K562 (cell line): ENCODE results near the gene DNAJB4. TPM values are rescaled to one million over a fixed set of nuclear protein-coding genes. Genes with fewer than 3 reads are reported as not detected.
A peak's percentile ranks its signal among the peaks of the same experiment; 100 is the strongest.

Experiments
- ATAC-seq: fragments of 200-7000 bp; cut with Tn5 transposase; 3 replicates; pipeline ENCODE4 v1.9.1; 2020; ENCODE audit warnings: moderate library complexity
- BruUV-seq: library from RNA; stranded (reverse); fragments of 400-500 nt; replicated peaks from 2 replicates; lab custom pipeline; 2021; lab: Mats Ljungman, UMichigan
- CTCF ChIA-PET: fragments of 300-600 bp; formaldehyde crosslinking; extraction: SDS; loops from one replicate; lab custom pipeline; 2021; ENCODE audit warnings: low intra/inter-chr PET ratio; lab: Yijun Ruan, JAX
- POLR2A ChIA-PET: fragments of 300-600, 350-650 bp; sonication (Branson Sonifier 250); formaldehyde crosslinking; extraction: SDS; loops from one replicate; lab custom pipeline; 2021; ENCODE audit warnings: antibody characterized with exemption, inconsistent platforms; lab: Yijun Ruan, JAX
- DNase-seq, 4 experiments: peaks; one replicate each; pipeline versions ENCODE4 v3.0.0 to v3.0.0-alpha.2; 2011 to 2018; ENCODE audit warnings: low spot score in 3 of 4, mixed read lengths in 3 of 4; ENCODE audit errors: extremely low read depth in 1 of 4
- FAIRE-seq: peaks from 2 replicates; lab custom pipeline; 2011; peaks lifted over from hg19 to GRCh38; lab: Jason Lieb, UNC
- H2AFZ ChIP-seq: 2 replicates; pipeline ENCODE4 v1.6.0; 2011; ENCODE audit warnings: low read depth, low read length, control low read depth, inconsistent platforms
- H3K27ac ChIP-seq: fragments of 200-600 bp; 3 replicates; pipeline ENCODE4 v1.8.0; 2011; ENCODE audit warnings: low read depth, mild to moderate bottlenecking, control low read depth, inconsistent platforms, low read length, moderate library complexity, mixed read lengths; ENCODE audit errors: extremely low read depth
- H3K27me3 ChIP-seq, 2 experiments: fragments of 300-600 bp in 1 of 2; 2 replicates in 1 of 2; 3 replicates in 1 of 2; pipeline versions ENCODE4 v1.6.0 to v1.8.0; 2011; ENCODE audit warnings: inconsistent platforms in 2 of 2, low read length in 2 of 2, mild to moderate bottlenecking in 1 of 2, mixed read lengths in 1 of 2, moderate library complexity in 1 of 2; ENCODE audit not compliant: control insufficient read depth in 2 of 2, insufficient read depth in 2 of 2
- H3K36me3 ChIP-seq: fragments of 300-600 bp; 3 replicates; pipeline ENCODE4 v1.8.0; 2011; ENCODE audit warnings: mild to moderate bottlenecking, low read length, inconsistent platforms; ENCODE audit not compliant: control insufficient read depth, insufficient read depth
- H3K4me1 ChIP-seq, 2 experiments: fragments of 200-600 bp in 1 of 2; replicated peaks in 1 of 2; 2 replicates in 1 of 2; 3 replicates in 1 of 2; pipeline versions ENCODE4 v1.5.1 to v1.8.0; 2011; ENCODE audit warnings: inconsistent platforms in 2 of 2, low read length in 2 of 2, mild to moderate bottlenecking in 1 of 2, mixed read lengths in 1 of 2, moderate library complexity in 1 of 2; ENCODE audit not compliant: control insufficient read depth in 2 of 2, insufficient read depth in 2 of 2
- H3K4me2 ChIP-seq: 2 replicates; pipeline ENCODE4 v1.6.1; 2011; ENCODE audit warnings: low read length, control low read depth, inconsistent platforms, mixed read lengths; ENCODE audit not compliant: insufficient read depth
- H3K4me3 ChIP-seq: fragments of 200-600 bp; sonication (generic), shearing (Covaris generic); 2 replicates; pipeline ENCODE4 v1.5.1; 2016; ENCODE audit warnings: control low read depth, inconsistent platforms
- H3K79me2 ChIP-seq: fragments of 200-600 bp; 3 replicates; pipeline ENCODE4 v1.8.0; 2011; ENCODE audit warnings: low read length, inconsistent platforms; ENCODE audit not compliant: control insufficient read depth, insufficient read depth
- H3K9ac ChIP-seq, 2 experiments: 2 replicates each; pipeline versions ENCODE4 v1.6.0 to v1.6.1; 2011; ENCODE audit warnings: low read depth in 2 of 2, low read length in 2 of 2, control low read depth in 1 of 2, inconsistent platforms in 1 of 2, mild to moderate bottlenecking in 1 of 2, mixed read lengths in 1 of 2; ENCODE audit not compliant: insufficient read depth in 1 of 2
- H3K9me1 ChIP-seq: one replicate; pipeline ENCODE4 v1.6.0; 2011; ENCODE audit warnings: inconsistent platforms, mild to moderate bottlenecking, low read length, moderate library complexity; ENCODE audit not compliant: control insufficient read depth, insufficient read depth
- H3K9me3 ChIP-seq: replicated peaks from 2 replicates; pipeline ENCODE4 v1.5.1; 2011; ENCODE audit warnings: low read depth, low read length, inconsistent platforms; ENCODE audit not compliant: control insufficient read depth, insufficient read depth
- H4K20me1 ChIP-seq: replicated peaks from 2 replicates; pipeline ENCODE4 v1.6.1; 2011; ENCODE audit warnings: low read length, inconsistent platforms, mixed read lengths; ENCODE audit not compliant: control insufficient read depth, insufficient read depth
- ARNT ChIP-seq, 2 experiments: fragments of 450-650 bp; IDR thresholded peaks; 2 replicates each; pipeline ENCODE4 v1.6.1; 2016; ENCODE audit warnings: mild to moderate bottlenecking in 1 of 2
- BRD9 ChIP-seq: fragments of 450-650 bp; IDR thresholded peaks from 2 replicates; pipeline ENCODE4 v1.6.1; 2018; ENCODE audit warnings: low read depth; ENCODE audit not compliant: partially characterized antibody
- ELF1 ChIP-seq: fragments of 200-800 bp; sonication (Bioruptor generic); IDR thresholded peaks from 2 replicates; pipeline ENCODE4 v1.6.1; 2016; ENCODE audit warnings: missing genetic modification characterization, missing compliant biosample characterization
- KLF13 ChIP-seq: fragments of 450-650 bp; IDR thresholded peaks from 2 replicates; pipeline ENCODE4 v1.6.1; 2016; ENCODE audit warnings: missing genetic modification characterization, low read depth, mild to moderate bottlenecking, missing compliant biosample characterization, moderate library complexity, borderline replicate concordance
- NFIC ChIP-seq: fragments of 450-650 bp; IDR thresholded peaks from 2 replicates; pipeline ENCODE4 v1.6.1; 2017; ENCODE audit warnings: mild to moderate bottlenecking, inconsistent platforms
- NR1H2 ChIP-seq: sonication (generic); formaldehyde crosslinking; IDR thresholded peaks from 2 replicates; pipeline ENCODE4 v1.4.0; 2020; ENCODE audit warnings: mild to moderate bottlenecking, missing genetic modification reagents
- NR2C2 ChIP-seq, 2 experiments: fragments of 200-800 bp in 1 of 2; sonication (Bioruptor generic) in 1 of 2; sonication (generic) in 1 of 2; formaldehyde crosslinking in 1 of 2; IDR thresholded peaks; 2 replicates each; pipeline versions ENCODE4 v1.6.1 to v1.8.0; 2016 to 2022; ENCODE audit warnings: mild to moderate bottlenecking in 1 of 2, missing compliant biosample characterization in 1 of 2, missing genetic modification characterization in 1 of 2, missing genetic modification reagents in 1 of 2
- POLR2G ChIP-seq: fragments of 200-400 bp; formaldehyde crosslinking; IDR thresholded peaks from 2 replicates; pipeline ENCODE4 v1.6.1; 2017; ENCODE audit warnings: low read depth, mild to moderate bottlenecking, antibody characterized with exemption, low read length, moderate library complexity
- RBFOX2 ChIP-seq: fragments of 200-400 bp; formaldehyde crosslinking; IDR thresholded peaks from 2 replicates; pipeline ENCODE4 v1.6.1; 2017; ENCODE audit warnings: low read depth, mild to moderate bottlenecking, low read length, moderate library complexity
- TEAD2 ChIP-seq: fragments of 450-650 bp; IDR thresholded peaks from 2 replicates; pipeline ENCODE4 v1.6.1; 2016; ENCODE audit warnings: missing genetic modification characterization, control low read depth, missing compliant biosample characterization
- TEAD4 ChIP-seq, 2 experiments: sonication (generic) in 1 of 2; formaldehyde crosslinking in 1 of 2; IDR thresholded peaks; 2 replicates each; pipeline versions ENCODE4 v1.6.1 to v1.8.0; 2012 to 2022; ENCODE audit warnings: borderline replicate concordance in 1 of 2, inconsistent platforms in 1 of 2, low read length in 1 of 2, mild to moderate bottlenecking in 1 of 2, missing genetic modification reagents in 1 of 2
- THRAP3 ChIP-seq: fragments of 450-650 bp; IDR thresholded peaks from 2 replicates; pipeline ENCODE4 v1.6.1; 2016; ENCODE audit warnings: mild to moderate bottlenecking, inconsistent platforms, borderline replicate concordance
- WGBS: fragments of 100-300 bp; shearing (Covaris generic); methylation state at CpG from one replicate; pipeline ENCODE4 v1.1.6; 2016; ENCODE audit warnings: low coverage, mixed read lengths; ENCODE audit not compliant: insufficient coverage; ENCODE audit errors: missing lambda C conversion rate; 5-methylcytosine and 5-hydroxymethylcytosine counted together
- in situ Hi-C: fragments of 300-500 bp; cut with MboI; formaldehyde crosslinking; loops from 4 replicates; pipeline ENCODE4 v1.15.0; 2018; ENCODE audit warnings: inconsistent platforms, mixed read lengths
- intact Hi-C: fragments of 100-400 bp; cut with micrococcal nuclease; formaldehyde crosslinking; loops from 2 replicates; pipeline ENCODE4 v1.14.2; 2022
- polyA plus RNA-seq, 8 experiments: library from polyadenylated mRNA; depleted of rRNA in 4 of 8; stranded (reverse) in 5 of 8; unstranded in 3 of 8; fragments of >200 nt; fragmentation: Nextera tagmentation in 2 of 8; fragmentation: Illumina TruSeq in 1 of 8; extraction: Ambion mirVana in 2 of 8; extraction: Trizol in 1 of 8; gene quantifications; 2 replicates each; pipeline versions ENCODE4 v1.2.1 to v1.2.3, GENCODE V29; 2011 to 2014; ENCODE audit warnings: inconsistent platforms in 1 of 8, missing spikeins in 1 of 8
- total RNA-seq, 7 experiments: library from RNA; depleted of rRNA in 6 of 7; stranded (reverse); fragments of >200 nt in 6 of 7; fragmentation: Illumina TruSeq in 2 of 7; extraction: Trizol in 2 of 7; gene quantifications; 2 replicates each; pipeline versions ENCODE4 v1.2.1 to v1.2.3, GENCODE V29; 2011 to 2021; ENCODE audit warnings: low replicate concordance in 1 of 7
- TF ChIP-seq, protein P1 (sequence below), 2 experiments: fragments of 450-650 bp; IDR thresholded peaks; 2 replicates each; pipeline ENCODE4 v1.6.1; 2018; ENCODE audit warnings: mild to moderate bottlenecking in 2 of 2, low read depth in 1 of 2; ENCODE audit not compliant: partially characterized antibody in 2 of 2
- TF ChIP-seq, protein P2 (sequence below), 2 experiments: fragments of 450-650 bp; IDR thresholded peaks; 2 replicates each; pipeline ENCODE4 v1.6.1; 2016

Gene DNAJB4
- total and polyA plus RNA-seq, 9 of the 15 experiments (the other 6 are each of a cell fraction or from before 2014, with no cell fraction given): 8.5 to 27.7 (median 19.8) TPM

DNA sequence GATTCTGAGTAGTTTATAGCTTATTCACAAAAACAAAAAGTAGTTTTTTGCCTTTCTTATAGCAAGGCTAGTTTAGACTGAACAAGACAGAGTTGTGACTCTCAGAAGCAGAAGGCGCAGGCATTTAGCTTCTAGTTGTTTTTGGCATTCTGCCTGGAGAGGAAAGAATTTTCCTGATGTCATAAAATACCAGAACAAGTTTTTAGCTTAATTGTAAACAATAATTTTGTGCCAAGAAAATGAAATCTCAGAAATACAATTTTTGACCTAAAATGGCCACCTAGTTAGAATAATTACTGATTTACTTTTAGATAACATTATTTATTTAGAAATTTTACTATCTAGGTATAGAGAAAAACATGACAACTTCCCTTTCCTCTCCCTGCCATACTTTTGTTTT, 1.0 kb downstream of the DNAJB4 start:
- ATAC-seq: peak; percentile 21
- TF ChIP-seq THRAP3 (no peak), NR2C2 (CRISPR knock-in tag; IDR thresholded peaks at IDR 0.05) (no peak), NR2C2 (tag; IDR thresholded peaks at IDR 0.05) (0 out of 2 replicates have a peak, but pooled peaks have one; percentile 13), TEAD2 (tag) (0 out of 2 replicates have a peak, but pooled peaks have one; percentile 29), KLF13 (tag) (no peak), TEAD4 (IDR thresholded peaks at IDR 0.05; ENCODE audit: low read length) (peak; percentile 58), TEAD4 (CRISPR knock-in tag; IDR thresholded peaks at IDR 0.05; ENCODE audit: borderline replicate concordance) (no peak), RBFOX2 (0 out of 2 replicates have a peak, but pooled peaks have one; percentile 38), NFIC (peak; percentile 90), ARNT (IDR thresholded peaks at IDR 0.05) (peak in 1 of 2 experiments; percentile 71; a peak in 2 of 4 replicates), NR1H2 (CRISPR knock-in tag) (no peak), POLR2G (peak; percentile 15; the same call in 1 of the 2 replicates), ELF1 (tag) (no peak), BRD9 (no peak)
- TF ChIP-seq, protein P1, sequence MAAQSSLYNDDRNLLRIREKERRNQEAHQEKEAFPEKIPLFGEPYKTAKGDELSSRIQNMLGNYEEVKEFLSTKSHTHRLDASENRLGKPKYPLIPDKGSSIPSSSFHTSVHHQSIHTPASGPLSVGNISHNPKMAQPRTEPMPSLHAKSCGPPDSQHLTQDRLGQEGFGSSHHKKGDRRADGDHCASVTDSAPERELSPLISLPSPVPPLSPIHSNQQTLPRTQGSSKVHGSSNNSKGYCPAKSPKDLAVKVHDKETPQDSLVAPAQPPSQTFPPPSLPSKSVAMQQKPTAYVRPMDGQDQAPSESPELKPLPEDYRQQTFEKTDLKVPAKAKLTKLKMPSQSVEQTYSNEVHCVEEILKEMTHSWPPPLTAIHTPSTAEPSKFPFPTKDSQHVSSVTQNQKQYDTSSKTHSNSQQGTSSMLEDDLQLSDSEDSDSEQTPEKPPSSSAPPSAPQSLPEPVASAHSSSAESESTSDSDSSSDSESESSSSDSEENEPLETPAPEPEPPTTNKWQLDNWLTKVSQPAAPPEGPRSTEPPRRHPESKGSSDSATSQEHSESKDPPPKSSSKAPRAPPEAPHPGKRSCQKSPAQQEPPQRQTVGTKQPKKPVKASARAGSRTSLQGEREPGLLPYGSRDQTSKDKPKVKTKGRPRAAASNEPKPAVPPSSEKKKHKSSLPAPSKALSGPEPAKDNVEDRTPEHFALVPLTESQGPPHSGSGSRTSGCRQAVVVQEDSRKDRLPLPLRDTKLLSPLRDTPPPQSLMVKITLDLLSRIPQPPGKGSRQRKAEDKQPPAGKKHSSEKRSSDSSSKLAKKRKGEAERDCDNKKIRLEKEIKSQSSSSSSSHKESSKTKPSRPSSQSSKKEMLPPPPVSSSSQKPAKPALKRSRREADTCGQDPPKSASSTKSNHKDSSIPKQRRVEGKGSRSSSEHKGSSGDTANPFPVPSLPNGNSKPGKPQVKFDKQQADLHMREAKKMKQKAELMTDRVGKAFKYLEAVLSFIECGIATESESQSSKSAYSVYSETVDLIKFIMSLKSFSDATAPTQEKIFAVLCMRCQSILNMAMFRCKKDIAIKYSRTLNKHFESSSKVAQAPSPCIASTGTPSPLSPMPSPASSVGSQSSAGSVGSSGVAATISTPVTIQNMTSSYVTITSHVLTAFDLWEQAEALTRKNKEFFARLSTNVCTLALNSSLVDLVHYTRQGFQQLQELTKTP (IDR thresholded peaks at IDR 0.05; ENCODE audit: low read depth in 1 of 2, partially characterized antibody in 2 of 2): peak in 1 of 2 experiments; percentile 27
- TF ChIP-seq, protein P2, sequence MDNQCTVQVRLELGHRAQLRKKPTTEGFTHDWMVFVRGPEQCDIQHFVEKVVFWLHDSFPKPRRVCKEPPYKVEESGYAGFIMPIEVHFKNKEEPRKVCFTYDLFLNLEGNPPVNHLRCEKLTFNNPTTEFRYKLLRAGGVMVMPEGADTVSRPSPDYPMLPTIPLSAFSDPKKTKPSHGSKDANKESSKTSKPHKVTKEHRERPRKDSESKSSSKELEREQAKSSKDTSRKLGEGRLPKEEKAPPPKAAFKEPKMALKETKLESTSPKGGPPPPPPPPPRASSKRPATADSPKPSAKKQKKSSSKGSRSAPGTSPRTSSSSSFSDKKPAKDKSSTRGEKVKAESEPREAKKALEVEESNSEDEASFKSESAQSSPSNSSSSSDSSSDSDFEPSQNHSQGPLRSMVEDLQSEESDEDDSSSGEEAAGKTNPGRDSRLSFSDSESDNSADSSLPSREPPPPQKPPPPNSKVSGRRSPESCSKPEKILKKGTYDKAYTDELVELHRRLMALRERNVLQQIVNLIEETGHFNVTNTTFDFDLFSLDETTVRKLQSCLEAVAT (IDR thresholded peaks at IDR 0.05): peak in 1 of 2 experiments; percentile 50; a peak in 2 of 4 replicates
- FAIRE-seq: peak; percentile 59
- intact Hi-C loops (loop anchor here (2.0 to 5.0 kb wide), 3 partner anchors 109 to 325 kb away; partner anchors contain the start of gene USP33), in situ Hi-C loops (loop anchor here (10.0 kb wide), 1 partner anchor 109 kb away; no protein-coding TSS in a partner anchor)
- peak overlapping the region in 1 of 2 experiments; percentile 88; a peak in 3 of 4 replicates for H3K9ac ChIP-seq
- no peaks in the 10 kb centered on the region for H3K9me3 ChIP-seq
- no peaks in the 10 kb centered on the region for H3K9me1 ChIP-seq
- no TSS peak for BruUV-seq
- ChIA-PET CTCF (interaction anchor here (0.6 to 0.9 kb wide), 2 partner anchors 14 to 25 kb away, joined by 3 read pairs; no protein-coding TSS in a partner anchor), POLR2A (interaction anchor here (0.9 to 10.5 kb wide), 14 partner anchors 9 to 193 kb away, joined by 3 to 199 read pairs (median 17); partner anchors contain the start of gene FUBP1)
- peaks cover 79% of the 10 kb centered on the region for H3K79me2 ChIP-seq
- peak overlapping the region; percentile 79; the same call in 1 of the 2 replicates for H3K4me2 ChIP-seq
- H3K4me1 ChIP-seq: peaks cover 0 to 7% of the 10 kb centered on the region in 2 experiments; a peak in 3 of 5 replicates
- 0% methylated on average over 1 of the region's 1 CpG for WGBS
- H4K20me1 ChIP-seq: peaks cover 3% of the 10 kb centered on the region; the same call in 1 of the 2 replicates
- peak overlapping the region; percentile 49 for H3K4me3 ChIP-seq
- no peak overlapping the region for H2AFZ ChIP-seq
- H3K27ac ChIP-seq: peak overlapping the region; percentile 96; the same call in 2 of the 3 replicates
- no peaks in the 10 kb centered on the region for H3K36me3 ChIP-seq
- H3K27me3 ChIP-seq: no peaks in the 10 kb centered on the region
- peak in 1 of 4 experiments; percentile 75 for DNase-seq
